T1000 (cell line): Measurements from ENCODE around the gene STIM1.
"Not testable (repeated sequence)": the region's sequence is repeated elsewhere in the genome, so short reads cannot be mapped to it uniquely, and the experiment has no call there.

Experiments
- DNase-seq: peaks from one replicate; lab custom pipeline; 2025; ENCODE audit warnings: mixed read lengths; lab: John Stamatoyannopoulos, UW

The STIM1 gene

GRCh38 chr11:3983101-3983500 is 127.6 kb downstream of the STIM1 start:
- DNase-seq: no peak

GRCh38 chr11:3984896-3985295 is 129.4 kb downstream of the STIM1 start:
- no peak for DNase-seq

GRCh38 chr11:3985631-3986030 is 130.2 kb downstream of the STIM1 start:
- no peak for DNase-seq

- no peak for DNase-seq
These were observed 130.8 kb downstream of the STIM1 start for GRCh38 chr11:3986301-3986700.

- no peak for DNase-seq
These were observed 133.9 kb downstream of the STIM1 start for GRCh38 chr11:3989276-3989920.

GRCh38 chr11:3989921-3990290 is 134.4 kb downstream of the STIM1 start:
- no peak for DNase-seq

GRCh38 chr11:3990406-3990805 is 134.9 kb downstream of the STIM1 start:
- DNase-seq: no peak

GRCh38 chr11:3992964-3993363 is 137.5 kb downstream of the STIM1 start:
- DNase-seq: no peak

- no peak for DNase-seq
These were observed 138.7 kb downstream of the STIM1 start for GRCh38 chr11:3994030-3994640.

- DNase-seq: no peak
These were observed 139.8 kb downstream of the STIM1 start for GRCh38 chr11:3995307-3995706.

GRCh38 chr11:3995949-3996554 is 140.6 kb downstream of the STIM1 start:
- DNase-seq: peak; percentile 19

GRCh38 chr11:3996651-3997050 is 141.2 kb downstream of the STIM1 start:
- DNase-seq: no peak

GRCh38 chr11:4004753-4005152 is 149.3 kb downstream of the STIM1 start:
- DNase-seq: not testable (repeated sequence)

- no peak for DNase-seq
These were observed 151.6 kb downstream of the STIM1 start for GRCh38 chr11:4006946-4007680.

GRCh38 chr11:4008116-4008515 is 152.7 kb downstream of the STIM1 start:
- no peak for DNase-seq

- DNase-seq: not testable (repeated sequence)
These were observed 161.1 kb downstream of the STIM1 start for GRCh38 chr11:4016602-4017001.

GRCh38 chr11:4017129-4017528 is 161.7 kb downstream of the STIM1 start:
- no peak for DNase-seq

- no peak for DNase-seq
These were observed 163.2 kb downstream of the STIM1 start for GRCh38 chr11:4018641-4019040.

- no peak for DNase-seq
These were observed 164.4 kb downstream of the STIM1 start for GRCh38 chr11:4019891-4020290.

GRCh38 chr11:4022669-4023068 is 167.2 kb downstream of the STIM1 start:
- DNase-seq: no peak

- no peak for DNase-seq
These were observed 169.9 kb downstream of the STIM1 start for GRCh38 chr11:4025248-4025966.

GRCh38 chr11:4025967-4026324 is 170.5 kb downstream of the STIM1 start:
- no peak for DNase-seq
